NOMO-1 treated with DMSO at 0.1 percent for 48 hours (cell line): ENCODE data around the gene CFHR5.
"Not testable (repeated sequence)": the region's sequence is repeated elsewhere in the genome, so short reads cannot be mapped to it uniquely, and the experiment has no call there.

Experiments
- DNase-seq: peaks from one replicate; lab custom pipeline; 2025; ENCODE audit not compliant: unreplicated experiment; lab: John Stamatoyannopoulos, UW

CFHR5 gene

DNA sequence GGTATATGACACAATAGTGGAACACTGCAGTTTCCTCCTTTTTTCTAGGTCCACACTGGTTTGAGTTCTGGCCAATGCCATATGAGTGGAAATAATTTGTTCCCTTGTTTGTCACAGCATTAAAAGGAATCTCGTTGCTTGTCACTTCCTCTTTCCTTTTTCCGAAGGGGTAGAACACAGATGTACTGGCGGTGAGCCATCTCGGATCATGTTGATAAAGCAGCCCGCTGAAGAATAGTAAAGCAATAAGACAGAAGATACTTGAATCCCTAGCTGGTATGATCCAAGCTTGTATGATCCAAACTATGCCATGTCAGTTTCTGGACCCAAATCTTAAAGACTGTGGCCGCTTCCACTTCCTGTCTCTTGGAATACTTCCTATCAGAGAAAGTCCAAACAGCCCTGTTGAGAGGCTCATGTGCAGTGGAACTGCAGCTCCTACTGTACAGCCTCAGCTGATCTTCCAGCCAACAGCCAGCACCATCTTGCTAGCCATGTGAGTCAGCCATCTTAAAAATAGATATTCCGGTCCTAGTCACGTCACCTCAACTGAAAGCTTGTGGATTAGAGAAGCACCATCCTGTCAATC lies 40.3 kb downstream of the CFHR5 start:
- no peak for DNase-seq

DNA sequence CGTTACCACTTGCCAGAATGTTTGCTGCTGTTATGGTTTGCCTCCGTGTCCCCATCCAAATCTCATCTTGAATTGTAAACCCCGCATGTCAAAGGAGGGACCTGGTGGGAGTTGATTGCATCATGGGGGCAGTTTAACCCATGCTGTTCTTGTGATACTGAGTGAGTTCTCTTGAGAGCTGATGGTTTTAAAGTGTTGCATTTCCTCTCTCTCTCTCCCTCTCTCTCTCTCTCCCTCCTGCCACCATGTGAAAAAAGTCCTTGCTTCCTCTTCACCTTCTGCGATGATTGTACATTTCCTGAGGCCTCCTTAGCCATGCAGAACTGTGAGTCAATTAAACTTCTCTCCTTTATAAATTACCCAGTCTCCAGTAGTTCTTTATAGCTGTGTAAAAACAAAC lies 44.4 kb downstream of the CFHR5 start:
- DNase-seq = no peak

DNA sequence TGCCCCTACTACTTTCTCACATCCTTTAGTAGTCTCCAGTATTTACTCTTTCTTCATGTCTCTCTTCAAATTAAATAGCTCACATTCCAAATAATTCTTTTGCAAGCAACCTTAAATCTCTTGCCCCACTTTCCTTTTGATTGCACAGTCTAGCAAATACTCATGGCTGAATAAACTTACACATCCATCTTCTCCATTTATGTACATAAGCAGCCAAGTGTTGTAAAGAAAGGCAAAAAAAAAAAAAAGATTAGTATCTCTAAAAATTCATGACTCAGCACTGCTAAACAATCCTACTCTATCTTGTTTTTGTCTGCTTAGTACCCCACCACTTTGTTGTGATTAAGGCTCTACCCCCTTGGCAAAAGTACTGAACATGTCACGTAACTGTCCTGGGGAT lies 47.1 kb downstream of the CFHR5 start:
- DNase-seq = no peak

DNA sequence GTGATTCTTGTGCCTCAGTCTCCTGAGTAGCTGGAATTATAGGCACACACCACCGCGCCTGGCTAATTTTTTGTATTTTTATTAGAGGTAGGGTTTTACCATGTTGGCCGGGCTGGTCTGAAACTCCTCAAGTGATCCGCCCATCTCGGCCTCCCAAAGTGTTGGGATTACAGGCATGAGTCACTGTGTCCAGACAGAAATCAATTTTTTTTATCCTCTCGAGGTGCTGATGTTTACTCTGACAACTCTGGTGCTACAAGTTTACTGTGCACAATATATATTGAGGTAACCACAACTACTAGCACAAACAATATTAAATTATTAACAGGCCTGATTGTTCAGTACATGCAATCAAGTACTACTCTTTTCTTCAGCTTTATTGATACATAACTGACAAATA lies 50.0 kb downstream of the CFHR5 start:
- no peak for DNase-seq

DNA sequence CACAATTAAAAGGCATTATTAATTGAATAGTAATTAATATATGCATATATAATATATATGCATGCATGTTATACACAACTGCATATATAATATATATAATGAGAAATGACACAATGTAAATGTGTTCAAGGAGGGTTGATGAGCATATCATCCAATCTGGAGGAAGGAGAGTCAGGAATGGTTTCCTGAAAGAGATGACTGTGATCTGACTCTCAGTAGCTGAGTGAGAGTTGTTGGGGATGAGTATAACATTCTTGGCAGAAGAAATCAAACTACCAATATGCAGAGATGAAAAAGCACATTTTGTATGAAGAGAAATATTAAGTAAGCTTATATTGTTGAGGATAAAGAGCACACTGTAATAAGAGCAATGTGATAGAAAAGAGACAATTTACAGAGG lies 52.4 kb downstream of the CFHR5 start:
- no peak for DNase-seq

DNA sequence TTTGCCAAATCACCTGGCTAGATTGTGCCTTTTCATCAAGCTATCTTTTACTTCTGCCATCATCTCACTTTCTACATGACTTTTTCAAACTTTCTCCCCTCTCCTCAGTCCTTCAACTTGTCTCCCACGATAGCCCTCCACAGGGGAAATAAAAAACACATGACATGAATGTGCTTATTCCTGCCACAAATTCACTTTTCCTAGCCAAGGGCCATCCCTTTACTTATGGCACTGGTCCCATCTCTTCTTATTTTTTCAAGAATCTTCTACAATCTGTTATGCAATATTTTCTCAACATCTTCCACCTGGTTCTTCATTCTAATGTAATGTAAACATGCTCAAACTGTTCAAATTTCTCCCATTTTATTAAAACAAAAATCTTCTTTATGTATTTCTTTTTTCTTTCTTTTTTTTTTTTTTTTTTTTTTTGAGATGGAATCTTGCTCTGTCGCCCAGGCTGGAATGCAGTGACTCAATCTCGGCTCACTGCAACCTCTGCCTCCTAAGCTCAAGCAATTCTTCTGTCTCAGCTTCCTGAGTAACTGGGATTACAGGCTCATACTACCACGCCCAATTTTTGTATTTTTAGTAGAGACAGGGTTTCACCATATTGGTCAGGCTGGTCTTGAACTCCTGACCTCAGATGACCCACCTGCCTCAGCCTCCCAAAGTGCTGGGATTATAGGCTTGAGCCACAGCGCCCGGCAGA lies 57.4 kb downstream of the CFHR5 start:
- DNase-seq = not testable (repeated sequence)

DNA sequence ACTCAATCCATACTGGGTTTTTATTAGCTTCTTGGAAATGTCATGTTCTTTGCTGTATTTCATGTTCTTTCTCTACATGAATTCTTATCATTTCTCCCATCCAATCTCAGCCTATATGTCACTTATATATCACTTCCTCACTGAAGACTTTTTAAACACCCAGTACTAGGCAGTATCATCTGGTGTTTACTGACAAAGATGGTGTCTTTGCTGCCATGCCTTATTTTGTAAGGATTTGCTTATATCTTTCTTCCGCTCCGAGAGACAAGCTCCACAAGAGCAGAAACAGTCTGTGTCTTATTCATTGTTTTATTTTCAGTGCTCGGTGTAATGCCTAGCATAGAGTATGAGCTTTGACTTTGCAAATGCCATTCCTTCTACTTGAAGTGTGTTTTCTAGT lies 59.5 kb downstream of the CFHR5 start:
- no peak for DNase-seq

DNA sequence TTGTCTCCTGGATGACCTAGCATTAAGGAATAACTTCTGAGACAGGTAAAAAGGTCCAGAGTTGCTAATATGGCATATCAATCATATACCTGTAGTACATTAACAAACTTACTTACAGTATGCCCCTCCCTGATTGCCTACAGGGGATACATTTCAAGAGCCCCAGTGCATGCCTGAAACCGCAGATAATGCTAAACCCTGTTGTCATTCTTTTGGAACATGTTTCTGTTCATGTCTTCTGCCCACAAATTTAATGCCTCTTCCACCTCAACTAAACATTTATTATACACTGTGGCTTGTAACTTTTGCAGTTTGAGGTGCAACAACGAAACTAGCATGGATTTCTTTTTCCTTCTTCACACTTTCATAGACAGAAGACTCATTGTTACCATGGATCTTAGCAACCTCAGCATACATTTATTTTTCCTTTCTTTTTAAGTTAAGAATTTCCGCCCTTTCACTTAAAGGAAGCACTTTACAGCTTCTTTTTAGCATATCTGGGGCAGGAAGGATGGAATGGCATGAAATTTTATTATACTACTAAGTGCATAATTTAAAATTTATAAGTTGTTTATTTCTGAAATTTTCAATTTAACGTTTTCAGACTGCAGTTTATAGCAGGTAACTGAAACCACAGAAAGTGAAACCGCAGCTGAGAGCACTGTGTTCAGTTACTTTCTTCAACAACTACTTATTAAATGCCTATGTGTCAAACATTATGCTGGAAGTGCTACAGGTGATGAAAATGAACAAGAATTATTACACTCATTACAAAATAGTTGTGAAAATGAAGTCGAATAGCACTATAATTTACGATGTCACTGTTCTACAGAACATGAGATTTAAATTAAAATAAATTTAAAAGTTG lies 64.4 kb downstream of the CFHR5 start:
- no peak for DNase-seq

DNA sequence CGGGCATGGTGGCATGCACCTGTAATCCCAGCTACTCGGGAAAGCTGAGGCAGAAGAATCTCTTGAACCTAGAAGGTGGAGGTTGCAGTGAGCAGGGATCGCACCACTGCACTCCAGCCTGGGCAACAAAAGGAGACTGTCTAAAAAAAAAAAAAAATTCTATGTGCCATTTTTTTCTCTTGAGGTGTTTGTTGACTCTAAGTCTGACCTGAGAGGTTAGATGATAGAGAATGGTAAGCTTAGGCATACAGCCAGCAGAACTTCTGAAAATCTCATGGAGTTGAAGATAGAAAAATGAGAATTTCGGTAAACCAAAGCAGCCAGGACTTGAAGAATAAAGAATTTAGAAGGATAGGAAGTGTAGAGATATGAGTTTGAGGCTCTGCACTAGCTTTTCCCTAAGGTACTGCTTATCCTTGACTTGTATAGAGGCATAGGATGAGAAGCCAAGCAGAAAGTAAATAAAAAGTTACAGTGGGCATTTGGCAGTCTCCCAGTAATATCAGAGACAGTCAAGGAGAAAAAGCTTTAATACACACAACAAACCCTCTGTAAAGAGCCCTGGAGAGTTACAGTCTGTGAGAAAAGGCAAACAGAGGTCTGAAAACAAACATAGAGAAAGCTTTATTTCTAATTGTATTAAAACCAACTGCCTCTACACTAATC lies 65.5 kb downstream of the CFHR5 start:
- no peak for DNase-seq

DNA sequence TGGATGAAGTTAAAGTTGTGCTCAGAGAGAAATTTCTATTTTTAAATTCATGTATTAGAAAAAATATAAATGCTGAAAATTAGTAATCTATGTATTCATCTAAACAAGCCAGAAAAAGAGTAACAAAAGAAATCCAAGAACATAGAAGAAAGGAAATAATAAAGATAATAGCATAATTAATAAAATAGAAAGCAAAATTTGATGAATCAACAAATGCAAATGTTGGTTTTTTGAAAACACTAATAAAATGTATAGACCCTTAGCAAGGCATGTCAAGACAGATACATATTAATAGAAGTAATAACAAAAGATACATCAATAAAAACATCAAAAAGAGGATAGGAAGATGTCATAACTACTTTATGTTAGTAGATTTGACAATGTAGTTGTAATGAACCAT lies 71.7 kb downstream of the CFHR5 start:
- no peak for DNase-seq
